Measurements from ENCODE around the gene MBD3L3. TPM values are rescaled to one million over a fixed set of nuclear protein-coding genes. Genes with fewer than 3 reads are reported as not detected.

Gene MBD3L3
- total and polyA plus RNA-seq, 2 of the 4 experiments (the other 2 are of a cell fraction) = not detected

- WGBS, 2 experiments (ENCODE audit: extremely low coverage in 2 of 2, insufficient read length in 1 of 2) = 100% methylated on average over 2 of the region's 15 CpGs; no CpG with 5 or more reads in 1 of the 2 experiments
- Histone ChIP-seq H2AK9ac (replicated peaks; ENCODE audit: low read depth, low read length, poor library complexity) (no peak overlapping the region), H3K4me3 (ENCODE audit: insufficient read depth, low read depth, low read length) (no peak overlapping the region), H3K9me1 (ENCODE audit: insufficient read depth, low read length) (no peaks in the 10 kb centered on the region), H3K9ac (ENCODE audit: low read depth, low read length) (no peak overlapping the region), H2AK5ac (ENCODE audit: low read depth, low read length) (no peak overlapping the region), H2BK120ac (ENCODE audit: low read depth, low read length) (no peak overlapping the region), H3K4ac (ENCODE audit: low read depth, low read length) (no peak overlapping the region), H4K8ac (ENCODE audit: low read depth in 2 of 2, low read length in 2 of 2) (no peak overlapping the region), H3K23ac (ENCODE audit: low read depth, low read length) (no peak overlapping the region), H3K18ac (ENCODE audit: low read depth, low read length) (no peak overlapping the region), H2BK5ac (ENCODE audit: low read depth, low read length, poor library complexity, severe bottlenecking) (no peak overlapping the region), H3K14ac (replicated peaks; ENCODE audit: low read depth, low read length) (no peak overlapping the region), H4K20me1 (ENCODE audit: insufficient read depth, low read length) (no peaks in the 10 kb centered on the region), H4K91ac (ENCODE audit: insufficient read depth, low read depth, low read length) (no peak overlapping the region), H2BK15ac (ENCODE audit: low read depth, low read length) (no peak overlapping the region), H3K9me3 (ENCODE audit: control insufficient read depth, insufficient read depth, low read length) (peaks cover 89% of the 10 kb centered on the region), H3K27ac (ENCODE audit: insufficient read depth, low read length) (no peak overlapping the region), H3K79me1 (ENCODE audit: low read depth in 1 of 2, low read length in 2 of 2) (no peaks in the 10 kb centered on the region; a peak in 2 of 4 replicates), H3K27me3 (ENCODE audit: control insufficient read depth, insufficient read depth, low read length) (no peaks in the 10 kb centered on the region), H3K56ac (ENCODE audit: extremely low read depth, insufficient read depth, low read length) (no peak overlapping the region), H4K5ac (ENCODE audit: low read depth, low read length) (no peak overlapping the region), H3K4me1 (ENCODE audit: control insufficient read depth, insufficient read depth, low read length) (no peaks in the 10 kb centered on the region), H2BK20ac (ENCODE audit: low read depth, low read length) (no peak overlapping the region), H3K36me3 (ENCODE audit: control insufficient read depth, insufficient read depth, low read length) (peaks cover 69% of the 10 kb centered on the region), H2AFZ (replicated peaks; ENCODE audit: low read length, poor library complexity) (no peak overlapping the region), H3K4me2 (ENCODE audit: low read depth, low read length) (no peak overlapping the region)
- dilution Hi-C loops (cut with HindIII; ENCODE audit: low sequenced_read_pairs, unreplicated experiment) = no loop called here
- peak; percentile 38 for DNase-seq
- CTCF ChIA-PET = interaction anchor here (0.6 kb wide), 1 partner anchor 11 kb away, joined by 5 read pairs; no protein-coding TSS in a partner anchor
- BruUV-seq (replicated peaks) = no TSS peak
- no peak for ATAC-seq (ENCODE audit: low read depth)
- POLR2A ChIA-PET (ENCODE audit: unreplicated experiment) = no interaction called here
- TF ChIP-seq POLR2A (IDR thresholded peaks at IDR 0.05; ENCODE audit: low read depth, low read length) (no peak), RCOR1 (IDR thresholded peaks at IDR 0.05; ENCODE audit: insufficient replicate concordance, low read length) (peak; percentile 92), MAFK (IDR thresholded peaks at IDR 0.05; ENCODE audit: low read depth, low read length) (no peak)
- intact Hi-C loops (cut with micrococcal nuclease) = no loop called here
- in situ Hi-C loops (cut with MboI; ENCODE audit: low sequenced_read_pairs) = no loop called here
Measured at GRCh38 chr19:7083076-7083956, 24.8 kb upstream of the MBD3L3 start.

Measured in IMR-90 (cell line).